Spleen (tissue), 11 donors: ENCODE results near the gene KIF12. TPM values are rescaled to one million over a fixed set of nuclear protein-coding genes. Genes with fewer than 3 reads are reported as not detected.

Experiments used
- DNase-seq: peaks from one replicate; pipeline ENCODE4 v3.0.0-alpha.2; 2020
- H3K27ac ChIP-seq, 8 donors: fragments of 200-600 bp; sonication (generic) in 7 of 8; 1 replicate in 4 of 8; 2 replicates in 4 of 8; pipeline versions ENCODE4 v1.5.0 to v1.8.0; 2016 to 2021; ENCODE audit warnings: inconsistent platforms in 4 of 8, mild to moderate bottlenecking in 4 of 8, moderate library complexity in 1 of 8
- H3K27me3 ChIP-seq, 7 donors: fragments of 200-600 bp; sonication (generic) in 6 of 7; replicated peaks in 1 of 7; 1 replicate in 4 of 7; 2 replicates in 3 of 7; pipeline versions ENCODE4 v1.5.0 to v1.8.0; 2016 to 2021; ENCODE audit warnings: inconsistent platforms in 3 of 7, mild to moderate bottlenecking in 1 of 7
- H3K36me3 ChIP-seq, 6 donors: fragments of 200-600 bp; sonication (generic) in 5 of 6; 1 replicate in 4 of 6; 2 replicates in 2 of 6; pipeline versions ENCODE4 v1.5.0 to v1.8.0; 2016 to 2021; ENCODE audit warnings: inconsistent platforms in 2 of 6
- H3K4me1 ChIP-seq, 6 donors: fragments of 200-600 bp; sonication (generic) in 5 of 6; 1 replicate in 3 of 6; 2 replicates in 3 of 6; pipeline versions ENCODE4 v1.5.0 to v1.8.0; 2016 to 2021; ENCODE audit warnings: inconsistent platforms in 3 of 6
- H3K4me3 ChIP-seq, 8 donors: fragments of 200-600 bp; sonication (generic) in 7 of 8; 1 replicate in 4 of 8; 2 replicates in 4 of 8; pipeline versions ENCODE4 v1.5.0 to v1.8.0; 2016 to 2021; ENCODE audit warnings: inconsistent platforms in 4 of 8, mild to moderate bottlenecking in 4 of 8, moderate library complexity in 2 of 8
- H3K9me3 ChIP-seq, 8 donors: fragments of 200-600 bp; sonication (generic) in 7 of 8; 1 replicate in 4 of 8; 2 replicates in 4 of 8; pipeline versions ENCODE4 v1.5.0 to v1.8.0; 2016 to 2021; ENCODE audit warnings: inconsistent platforms in 4 of 8
- CTCF ChIP-seq, 11 experiments: fragments of 200-600 bp in 7 of 11; fragments of 450-650 bp in 4 of 11; sonication (generic) in 4 of 11; IDR thresholded peaks in 8 of 11; conservative IDR thresholded peaks in 3 of 11; 1 replicate in 7 of 11; 2 replicates in 4 of 11; pipeline versions ENCODE4 v1.4.0 to v1.8.0; 2016 to 2021; ENCODE audit warnings: antibody characterized with exemption in 11 of 11, inconsistent platforms in 4 of 11, mild to moderate bottlenecking in 1 of 11
- POLR2A ChIP-seq, 3 donors: fragments of 450-650 bp; IDR thresholded peaks; one replicate each; pipeline ENCODE4 v1.5.1; 2017; ENCODE audit warnings: antibody characterized with exemption in 3 of 3, mild to moderate bottlenecking in 1 of 3
- POLR2AphosphoS5 ChIP-seq, 3 donors: sonication (generic); formaldehyde crosslinking; IDR thresholded peaks; one replicate each; pipeline ENCODE4 v1.5.1; 2017; ENCODE audit warnings: antibody characterized with exemption in 3 of 3
- WGBS, 5 donors: extraction: QIAGEN DNeasy Blood & Tissue Kit in 3 of 5; methylation state at CpG; one replicate each; pipeline versions ENCODE4 v1.1.5 to v1.1.7; 2013 to 2018; 5-methylcytosine and 5-hydroxymethylcytosine counted together
- intact Hi-C: fragments of 100-400 bp; cut with DNase I; formaldehyde crosslinking; loops from one replicate; pipeline ENCODE4 v1.15.0; 2023; ENCODE audit warnings: low total_unique reads
- polyA plus RNA-seq, 3 donors: library from polyadenylated mRNA; stranded (reverse); fragments of 200-250 nt; gene quantifications; one replicate each; pipeline ENCODE4 v1.2.1, GENCODE V29; 2013
- total RNA-seq, 7 donors: library from RNA; depleted of rRNA in 3 of 7; stranded (reverse); fragments of >200 nt in 3 of 7; fragmentation: NEBNext Ultra II Directional in 4 of 7; extraction: Animal tissue kit (Norgen Biotek cat#: 25700) in 4 of 7; gene quantifications; one replicate each; pipeline versions ENCODE4 v1.1.0 to v1.2.1, GENCODE V29; 2016 to 2021
- donor health status: healthy with polysubstance abuse.
- donor health status: DM: no; HTN: no; CAD: no; lungs with moderate emphysema.
- donor health status: DM: no; HTN: no; CAD: no.
- donor health status: Bipolar disorder and iron deficiency.
- donor health status: healthy.
- donor health status: DM: no; HTN: no; CAD: no.
- donor health status: DM: yes; HTN: yes; CAD: no.

Gene KIF12
- total and polyA plus RNA-seq, 10 donors, result 0.20 to 1.5 (median 0.26) TPM; not detected in 5

GRCh38 chr9:114138552-114138971 lies 39.5 kb upstream of the KIF12 start:
- peaks cover 0 to 45% (median 0%) of the 10 kb centered on the region in 7 donors for H3K27me3 ChIP-seq
- intact Hi-C loops, result no loop called here
- TF ChIP-seq POLR2A (IDR thresholded peaks at IDR 0.05), result no peak
- TF ChIP-seq CTCF (IDR thresholded peaks at IDR 0.05 in 8 of 11, conservative IDR thresholded peaks at IDR 0.05 in 3 of 11), result no peak
- no peak for TF ChIP-seq POLR2AphosphoS5 (IDR thresholded peaks at IDR 0.05)
- peaks cover 0 to 9% (median 0%) of the 10 kb centered on the region in 6 donors for H3K4me1 ChIP-seq
- no peak overlapping the region for H3K4me3 ChIP-seq
- DNase-seq, result no peak
- no peak overlapping the region for H3K27ac ChIP-seq
- WGBS, 5 donors, result 76 to 93% (median 81%) methylated on average over 5 to 8 of the region's 8 CpGs
- H3K36me3 ChIP-seq, result no peaks in the 10 kb centered on the region
- H3K9me3 ChIP-seq, result no peaks in the 10 kb centered on the region

- 69 to 82% (median 74%) methylated on average over 6 of the region's 6 CpGs for WGBS, 5 donors
- no peak overlapping the region for H3K27ac ChIP-seq
- no peak for TF ChIP-seq CTCF (IDR thresholded peaks at IDR 0.05 in 8 of 11, conservative IDR thresholded peaks at IDR 0.05 in 3 of 11)
- TF ChIP-seq POLR2AphosphoS5 (IDR thresholded peaks at IDR 0.05), result no peak
- no peak for TF ChIP-seq POLR2A (IDR thresholded peaks at IDR 0.05)
- peaks cover 0 to 41% (median 0%) of the 10 kb centered on the region in 7 donors for H3K27me3 ChIP-seq
- intact Hi-C loops, result no loop called here
- no peak overlapping the region for H3K4me3 ChIP-seq
- H3K9me3 ChIP-seq, result no peaks in the 10 kb centered on the region
- DNase-seq, result no peak
- H3K36me3 ChIP-seq, result no peaks in the 10 kb centered on the region
- H3K4me1 ChIP-seq, result peaks cover 0 to 9% (median 0%) of the 10 kb centered on the region in 6 donors
These were observed 38.7 kb upstream of the KIF12 start for GRCh38 chr9:114137831-114138230.

- H3K4me3 ChIP-seq, result no peak overlapping the region
- H3K9me3 ChIP-seq, result no peaks in the 10 kb centered on the region
- peaks cover 0 to 9% (median 0%) of the 10 kb centered on the region in 6 donors for H3K4me1 ChIP-seq
- DNase-seq, result no peak
- intact Hi-C loops, result no loop called here
- no peak overlapping the region for H3K27ac ChIP-seq
- no peaks in the 10 kb centered on the region for H3K36me3 ChIP-seq
- WGBS, 5 donors, result 63 to 89% (median 73%) methylated on average over 5 of the region's 5 CpGs
- TF ChIP-seq CTCF (IDR thresholded peaks at IDR 0.05 in 8 of 11, conservative IDR thresholded peaks at IDR 0.05 in 3 of 11), result no peak
- no peak for TF ChIP-seq POLR2AphosphoS5 (IDR thresholded peaks at IDR 0.05)
- TF ChIP-seq POLR2A (IDR thresholded peaks at IDR 0.05), result no peak
- H3K27me3 ChIP-seq, result peaks cover 0 to 44% (median 0%) of the 10 kb centered on the region in 7 donors
These were observed 35.8 kb upstream of the KIF12 start for GRCh38 chr9:114134827-114135396.

- 76 to 95% (median 86%) methylated on average over 6 to 7 of the region's 7 CpGs for WGBS, 5 donors
- DNase-seq, result no peak
- peaks cover 0 to 8% (median 6%) of the 10 kb centered on the region in 8 donors for H3K9me3 ChIP-seq
- H3K27me3 ChIP-seq, result peaks cover 0 to 28% (median 0%) of the 10 kb centered on the region in 7 donors
- H3K4me1 ChIP-seq, result no peaks in the 10 kb centered on the region
- no peak overlapping the region for H3K4me3 ChIP-seq
- TF ChIP-seq POLR2AphosphoS5 (IDR thresholded peaks at IDR 0.05), result no peak
- TF ChIP-seq CTCF (IDR thresholded peaks at IDR 0.05 in 8 of 11, conservative IDR thresholded peaks at IDR 0.05 in 3 of 11), result no peak
- no peak for TF ChIP-seq POLR2A (IDR thresholded peaks at IDR 0.05)
- H3K36me3 ChIP-seq, result no peaks in the 10 kb centered on the region
- intact Hi-C loops, result no loop called here
- no peak overlapping the region for H3K27ac ChIP-seq
These were observed 33.4 kb upstream of the KIF12 start for GRCh38 chr9:114132550-114132918.
